Retina (tissue), 1 donor: Measurements from ENCODE around the gene SIGLEC5.
A peak's percentile ranks its signal among the peaks of the same experiment; 100 is the strongest.
"Not testable (repeated sequence)": the region's sequence is repeated elsewhere in the genome, so short reads cannot be mapped to it uniquely, and the experiment has no call there.

Source experiments
- DNase-seq: peaks from one replicate; pipeline ENCODE4 v3.0.0-alpha.2; 2016

SIGLEC5 gene, protein sequence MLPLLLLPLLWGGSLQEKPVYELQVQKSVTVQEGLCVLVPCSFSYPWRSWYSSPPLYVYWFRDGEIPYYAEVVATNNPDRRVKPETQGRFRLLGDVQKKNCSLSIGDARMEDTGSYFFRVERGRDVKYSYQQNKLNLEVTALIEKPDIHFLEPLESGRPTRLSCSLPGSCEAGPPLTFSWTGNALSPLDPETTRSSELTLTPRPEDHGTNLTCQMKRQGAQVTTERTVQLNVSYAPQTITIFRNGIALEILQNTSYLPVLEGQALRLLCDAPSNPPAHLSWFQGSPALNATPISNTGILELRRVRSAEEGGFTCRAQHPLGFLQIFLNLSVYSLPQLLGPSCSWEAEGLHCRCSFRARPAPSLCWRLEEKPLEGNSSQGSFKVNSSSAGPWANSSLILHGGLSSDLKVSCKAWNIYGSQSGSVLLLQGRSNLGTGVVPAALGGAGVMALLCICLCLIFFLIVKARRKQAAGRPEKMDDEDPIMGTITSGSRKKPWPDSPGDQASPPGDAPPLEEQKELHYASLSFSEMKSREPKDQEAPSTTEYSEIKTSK

DNA sequence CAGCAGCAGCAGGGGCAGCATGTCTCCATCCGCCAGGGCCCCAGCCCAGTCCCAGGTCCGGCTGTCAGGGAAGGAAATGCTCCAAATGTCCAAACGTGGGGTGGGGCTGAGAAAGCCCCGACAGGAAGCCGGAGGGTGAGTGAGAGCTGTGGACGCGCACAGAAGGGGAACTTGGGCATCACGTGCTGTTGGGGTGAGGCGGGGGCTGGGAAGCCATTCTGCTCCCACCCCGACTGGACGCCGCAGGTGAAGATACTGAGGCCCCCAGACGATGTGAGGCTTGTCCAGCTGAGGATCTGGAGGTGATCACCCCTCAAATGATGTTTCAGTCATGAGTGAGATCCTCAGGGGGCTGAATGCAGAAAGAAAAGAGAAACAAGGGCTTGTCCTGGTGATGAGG lies at the start of gene SIGLEC5:
SIGLEC5 (minus strand) TSS at position 87 of the 400 bp plus-strand sequence; CDS start at position 21, 66 bp downstream.
- DNase-seq, result not testable (repeated sequence)

DNA sequence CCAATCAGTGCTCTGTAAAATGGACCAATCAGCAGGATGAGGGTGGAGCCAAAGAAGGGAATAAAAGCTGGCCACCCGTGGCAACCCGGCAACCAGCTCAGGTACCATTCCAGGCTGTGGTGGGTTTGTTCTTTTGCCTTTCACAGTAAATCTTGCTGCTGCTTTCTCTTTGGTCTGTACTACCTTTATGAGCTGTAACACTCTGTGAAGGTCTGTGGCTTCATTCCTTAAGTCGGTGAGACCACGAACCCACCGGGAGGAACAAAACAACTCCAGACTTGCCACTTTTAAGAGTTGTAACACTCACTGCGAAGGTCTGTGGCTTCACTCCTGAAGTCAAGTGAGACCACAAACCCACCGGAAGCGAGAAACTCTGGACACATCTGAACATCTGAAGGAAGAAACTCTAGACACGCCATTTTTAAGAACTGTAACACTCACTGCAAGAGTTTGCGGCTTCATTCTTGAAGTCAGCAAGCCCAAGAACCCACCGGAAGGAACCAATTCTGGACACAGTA lies 46.4 kb upstream of the SIGLEC5 start:
- no peak for DNase-seq

DNA sequence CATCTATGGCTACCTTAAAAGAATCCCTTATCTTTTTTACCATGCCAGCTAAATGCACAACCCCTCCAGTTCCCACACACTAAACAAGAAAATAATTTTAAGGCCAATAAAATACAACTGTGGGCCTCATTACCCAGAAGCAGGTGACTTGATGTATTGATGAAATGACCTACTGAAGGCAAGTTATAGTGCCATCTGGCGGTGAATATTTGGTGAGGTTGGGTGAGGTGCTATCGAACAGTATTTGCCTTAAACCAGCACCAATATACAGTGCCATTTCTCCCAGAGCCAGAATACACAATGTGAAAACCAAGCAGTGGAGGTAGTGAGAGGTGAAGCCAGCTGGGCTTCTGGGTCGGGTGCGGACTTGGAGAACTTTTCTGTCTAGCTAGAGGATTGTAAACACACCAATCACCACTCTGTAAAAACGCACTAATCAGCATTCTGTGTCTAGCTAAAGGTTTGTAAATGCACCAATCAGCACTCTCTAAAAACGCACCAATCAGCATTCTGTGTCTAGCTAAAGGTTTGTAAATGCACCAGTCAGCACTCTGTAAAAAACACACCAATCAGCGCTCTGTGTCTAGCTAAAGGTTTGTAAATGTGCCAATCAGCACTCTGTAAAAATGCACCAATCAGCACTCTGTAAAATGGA lies 45.8 kb upstream of the SIGLEC5 start:
- DNase-seq, result not testable (repeated sequence)

DNA sequence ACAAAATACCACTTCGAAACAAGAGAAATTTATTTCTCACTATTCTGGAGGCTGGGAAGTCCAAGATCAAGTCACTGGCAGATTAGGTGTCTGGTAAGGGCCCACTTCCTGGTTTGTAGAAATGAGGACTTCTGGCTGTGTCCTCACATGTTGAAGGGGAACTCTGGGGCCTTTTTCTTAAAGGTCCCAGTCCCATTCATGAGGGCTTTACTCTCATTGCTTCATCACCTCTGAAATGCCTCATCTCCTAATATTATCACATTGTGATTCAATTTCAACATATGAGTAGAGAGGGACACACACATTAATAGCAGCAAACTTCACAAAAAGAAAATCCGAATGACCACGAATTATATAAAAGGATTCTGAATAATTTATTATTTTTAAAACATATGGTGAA lies 38.0 kb upstream of the SIGLEC5 start:
- DNase-seq, result no peak

DNA sequence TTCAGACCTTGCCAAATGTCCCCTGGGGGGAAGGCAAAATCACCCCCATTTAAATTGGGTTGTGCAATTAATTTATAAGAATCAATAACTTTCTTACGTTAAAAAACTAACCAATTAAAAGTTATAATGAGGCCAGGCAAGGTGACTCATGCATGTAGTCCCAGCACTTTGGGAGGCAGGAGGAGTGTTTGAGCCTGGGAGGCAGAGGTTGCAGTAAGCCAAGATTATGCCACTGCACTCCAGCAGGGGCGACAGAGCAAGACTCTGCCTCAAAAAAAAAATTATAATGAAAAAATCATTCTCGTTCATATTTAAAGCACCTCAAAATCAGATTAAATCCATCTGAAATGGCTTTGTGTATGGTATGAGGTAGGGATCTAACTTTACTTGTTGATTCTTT lies 34.8 kb upstream of the SIGLEC5 start:
- no peak for DNase-seq

DNA sequence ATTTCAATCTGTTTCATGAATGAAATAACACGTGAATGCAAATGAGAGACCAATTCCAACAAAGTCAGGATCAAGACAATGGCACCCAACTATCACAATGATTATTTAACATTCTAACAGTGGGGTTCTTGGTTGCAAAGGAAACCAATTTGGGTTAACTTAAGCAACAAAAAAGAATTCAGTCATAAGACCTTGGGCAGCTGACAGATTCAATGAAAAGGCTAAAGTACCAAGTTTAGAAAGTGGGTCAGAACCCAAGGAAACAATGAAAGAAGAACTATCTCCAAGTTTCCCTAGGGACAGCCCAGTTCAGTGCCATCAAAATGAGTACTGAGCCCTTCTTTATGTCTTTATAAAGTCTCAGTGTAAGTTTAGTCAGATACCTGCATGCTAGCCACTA lies 33.9 kb upstream of the SIGLEC5 start:
- DNase-seq, result no peak

DNA sequence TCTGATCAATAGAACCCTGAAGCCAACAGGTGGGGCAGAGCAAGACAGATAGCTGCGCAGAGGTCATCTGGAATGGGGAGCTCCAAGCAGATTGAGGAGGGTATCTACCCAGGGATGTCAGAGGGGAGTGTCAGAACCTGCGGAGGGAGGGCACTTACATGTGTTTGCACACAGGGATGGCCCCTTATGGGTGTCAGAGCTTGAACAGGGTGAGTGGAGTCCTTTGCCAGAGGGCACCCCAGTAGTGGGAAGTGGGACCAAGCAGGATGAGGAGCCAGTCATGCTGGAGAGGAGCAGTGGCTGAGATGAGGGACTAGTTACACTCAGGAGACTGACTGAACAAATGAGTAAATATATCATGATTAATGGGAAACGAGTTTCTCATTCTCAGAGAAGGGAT lies 33.4 kb upstream of the SIGLEC5 start:
- no peak for DNase-seq

DNA sequence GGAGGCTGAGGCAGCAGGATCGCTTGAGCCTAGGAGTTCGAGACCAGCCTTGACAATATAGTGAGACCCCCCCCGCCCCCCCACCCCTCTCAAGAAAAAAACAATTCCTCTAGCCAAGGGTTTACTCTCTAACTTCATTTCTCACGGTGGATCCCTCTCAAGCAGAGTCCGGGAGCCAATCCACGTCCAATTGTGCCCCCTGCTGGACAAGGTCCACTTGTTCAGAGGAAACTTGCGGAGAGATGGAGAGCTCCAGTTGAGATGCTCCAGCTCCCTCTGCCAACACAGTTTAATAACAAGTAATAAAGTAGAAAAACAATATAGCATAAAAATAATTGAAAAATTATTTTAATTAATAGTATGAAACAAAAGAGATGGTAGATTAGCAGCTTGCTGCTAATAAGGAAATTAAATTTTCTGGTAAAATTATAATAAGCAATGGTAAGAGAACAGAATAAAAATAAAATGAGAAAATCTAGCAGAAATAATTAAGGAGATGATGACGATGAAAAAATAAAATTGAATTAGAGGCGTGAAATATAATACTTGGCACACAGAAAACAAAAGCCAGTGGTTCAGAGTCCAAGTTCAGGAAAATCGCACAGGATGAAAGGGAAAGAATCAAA lies 30.9 kb upstream of the SIGLEC5 start:
- peak; percentile 67 for DNase-seq

DNA sequence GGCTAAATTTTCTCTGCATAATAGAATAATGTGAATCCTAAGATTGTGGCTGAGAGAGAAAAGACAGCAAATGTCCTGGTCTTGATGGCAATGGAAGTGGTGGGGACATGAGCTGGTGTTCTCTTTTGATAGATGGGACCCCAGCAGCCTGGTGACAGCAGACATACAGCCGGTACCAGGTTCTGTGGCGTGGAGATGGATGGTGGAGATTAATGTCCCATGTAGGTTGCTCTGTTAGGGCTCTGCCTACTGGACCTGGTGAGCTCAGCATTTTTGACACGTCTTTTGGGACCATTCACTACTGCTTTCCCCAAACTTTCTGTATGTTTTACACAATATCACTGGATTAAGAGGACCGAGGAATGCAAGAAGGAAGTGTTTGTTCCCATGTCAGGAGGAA lies 24.6 kb upstream of the SIGLEC5 start:
- DNase-seq, result no peak

DNA sequence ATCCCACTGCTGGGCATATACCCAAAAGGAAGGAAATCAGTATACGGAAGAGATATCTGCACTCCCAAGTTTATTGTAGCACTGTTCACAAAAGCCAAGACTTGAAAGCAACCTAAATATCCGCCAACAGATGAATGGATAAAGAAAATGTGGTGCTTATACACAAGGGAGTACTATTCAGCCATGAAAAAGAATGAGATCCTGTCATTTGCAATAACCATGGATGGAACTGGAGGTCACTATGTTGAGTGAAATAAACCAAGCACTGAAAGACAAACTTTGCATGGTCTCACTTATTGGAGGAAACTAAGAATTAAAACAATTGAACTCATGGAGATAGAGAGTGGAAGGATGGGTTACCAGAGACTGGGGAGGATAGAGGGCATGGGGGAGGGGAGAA lies 23.0 kb upstream of the SIGLEC5 start:
- no peak for DNase-seq

DNA sequence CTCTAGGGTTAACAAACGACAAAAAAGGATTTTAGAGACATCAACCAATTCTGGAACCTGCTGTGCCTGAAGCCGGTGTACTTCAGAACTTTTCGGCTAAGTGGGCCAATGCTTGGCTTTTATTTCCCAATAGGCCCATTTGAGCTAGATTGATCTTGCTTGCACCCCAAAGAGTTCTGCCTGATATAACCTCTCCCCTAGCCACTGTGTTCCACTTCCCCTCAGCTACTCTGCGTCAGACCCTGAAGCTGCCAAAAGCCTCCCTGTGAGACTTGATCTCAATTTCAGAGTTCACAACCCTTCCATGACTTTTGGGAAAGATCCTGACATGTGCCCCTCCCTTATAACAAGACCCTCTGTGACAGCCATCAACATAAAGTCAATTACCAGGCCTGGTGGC lies 22.1 kb upstream of the SIGLEC5 start:
- no peak for DNase-seq

DNA sequence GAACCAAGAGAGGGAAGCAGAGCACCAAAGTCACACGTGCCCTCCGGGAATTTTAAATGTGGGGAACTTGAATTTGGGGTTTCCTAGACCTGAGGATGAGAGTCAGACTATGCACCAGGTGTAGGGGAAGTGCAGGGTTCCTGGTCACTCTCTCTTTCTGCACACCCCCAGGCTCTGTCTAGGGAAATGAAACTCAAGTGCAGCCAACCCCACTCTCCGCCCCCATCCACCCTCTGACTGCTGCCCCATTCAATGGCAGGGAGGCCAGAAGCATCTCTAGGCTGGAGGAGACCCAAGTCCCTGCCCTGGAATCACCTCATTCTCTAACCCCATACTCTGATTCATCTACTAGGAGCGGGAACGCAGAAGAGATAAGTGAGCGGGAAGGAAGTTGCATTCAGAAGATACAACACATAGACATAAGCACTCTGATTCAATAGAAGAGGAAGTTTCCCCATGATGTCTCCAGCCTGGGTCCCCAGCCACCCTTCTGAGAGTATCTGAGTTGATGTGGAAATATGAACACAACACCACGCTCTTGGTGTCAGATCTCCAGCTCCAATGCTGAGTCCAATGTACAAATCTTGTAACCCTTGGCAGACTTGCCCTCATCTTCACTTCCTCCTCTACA lies 21.1 kb upstream of the SIGLEC5 start:
- no peak for DNase-seq

DNA sequence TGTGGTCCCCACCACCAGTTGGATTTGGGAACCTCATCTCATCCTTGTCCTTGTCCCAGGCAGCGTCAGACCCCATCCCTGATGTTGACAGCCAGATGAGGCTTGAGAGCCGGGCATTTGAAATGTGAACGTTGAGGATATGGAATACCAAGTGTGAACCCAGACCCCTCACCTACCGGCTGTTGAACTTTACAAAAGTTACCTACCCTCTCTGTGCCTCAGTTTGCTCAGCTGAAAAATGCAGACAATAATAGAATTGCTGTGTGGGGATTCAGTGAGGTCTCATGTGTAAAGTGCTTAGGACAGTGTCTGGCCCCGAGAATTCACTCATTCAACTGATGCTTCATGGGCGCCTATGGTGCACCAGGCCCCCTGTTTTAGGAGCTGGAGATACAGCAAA lies 17.1 kb upstream of the SIGLEC5 start:
- DNase-seq, result no peak

DNA sequence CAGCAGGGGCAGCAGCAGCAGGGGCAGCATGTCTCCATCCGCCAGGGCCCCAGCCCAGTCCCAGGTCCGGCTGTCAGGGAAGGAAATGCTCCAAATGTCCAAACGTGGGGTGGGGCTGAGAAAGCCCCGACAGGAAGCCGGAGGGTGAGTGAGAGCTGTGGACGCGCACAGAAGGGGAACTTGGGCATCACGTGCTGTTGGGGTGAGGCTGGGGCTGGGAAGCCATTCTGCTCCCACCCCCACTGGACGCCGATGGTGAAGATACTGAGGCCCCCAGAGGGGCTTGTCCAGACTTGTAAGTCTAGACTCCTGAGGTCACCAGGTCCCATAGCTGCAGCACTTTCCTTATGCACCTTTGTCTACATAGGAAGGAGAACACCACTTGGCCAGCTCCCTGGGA lies 16.5 kb upstream of the SIGLEC5 start, which contains the start of gene SIGLEC14:
SIGLEC14 (minus strand) TSS at position 96 of the 400 bp plus-strand sequence; CDS start at position 30, 66 bp downstream.
- DNase-seq, result not testable (repeated sequence)

DNA sequence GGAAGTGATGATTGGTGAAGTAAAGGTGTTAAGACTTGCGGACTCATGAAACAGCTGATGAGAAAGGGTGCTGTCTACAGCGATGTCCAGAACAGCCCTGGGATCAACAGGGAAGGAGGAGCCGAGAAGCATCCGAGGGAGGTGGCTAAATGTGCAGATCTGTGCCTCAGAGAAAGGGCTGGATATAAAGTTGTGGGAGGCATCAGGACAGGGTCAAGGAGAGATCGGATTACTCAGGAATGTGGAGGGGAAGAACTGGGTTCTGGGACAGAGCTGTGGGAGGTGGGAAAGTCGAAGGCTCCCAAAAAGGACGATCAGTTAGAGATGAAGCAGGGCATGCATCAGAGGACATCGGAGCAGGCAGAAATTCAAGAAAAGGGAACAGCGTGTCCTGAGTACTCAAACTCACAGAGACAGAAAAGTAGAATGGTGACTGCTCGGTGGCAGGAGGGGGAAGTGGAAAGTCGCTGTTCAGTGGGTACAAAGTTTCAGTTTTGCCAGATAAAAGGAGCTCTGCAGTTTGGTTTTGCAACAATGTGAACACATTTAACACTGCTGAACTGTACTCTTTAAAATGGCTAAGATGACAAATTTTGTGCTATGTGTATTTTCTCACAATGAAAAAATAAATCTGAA lies 14.6 kb upstream of the SIGLEC5 start:
- DNase-seq, result no peak

DNA sequence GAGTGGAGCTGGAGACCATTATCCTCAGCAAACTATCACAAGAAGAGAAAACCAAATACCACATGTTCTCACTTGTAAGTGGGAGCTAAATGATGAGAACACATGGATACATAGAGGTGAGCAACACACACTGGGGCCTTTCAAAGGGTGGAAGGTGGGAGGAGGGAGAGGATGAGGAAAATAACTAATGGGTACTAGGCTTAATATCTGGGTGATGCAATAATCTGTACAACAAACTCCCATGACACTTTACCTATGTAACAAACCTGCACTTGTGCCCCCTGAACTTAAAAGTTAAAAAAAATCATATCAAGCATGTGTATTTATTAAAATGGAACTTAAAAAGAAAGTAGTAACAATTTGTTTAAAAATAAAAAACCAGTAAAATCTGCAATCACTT lies 11.4 kb upstream of the SIGLEC5 start:
- DNase-seq, result no peak

DNA sequence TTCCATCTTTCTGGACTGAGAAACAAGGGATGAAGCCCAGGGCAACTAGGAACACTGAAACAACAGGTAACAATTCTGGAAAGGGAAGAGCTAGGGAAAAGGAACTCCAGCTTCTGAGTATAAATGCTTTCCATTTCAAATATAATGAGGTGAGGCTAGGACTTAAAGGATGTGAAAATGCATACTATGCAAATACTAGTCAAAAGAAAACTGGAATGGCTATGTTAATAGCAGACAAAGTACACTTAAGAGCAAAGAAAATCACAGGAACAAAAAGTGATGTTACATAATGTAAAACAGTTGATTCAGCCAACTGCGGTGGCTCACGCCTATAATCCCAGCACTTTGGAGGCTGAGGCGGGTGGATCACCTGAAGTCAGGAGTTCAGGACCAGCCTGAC lies 10.2 kb upstream of the SIGLEC5 start:
- DNase-seq, result no peak

DNA sequence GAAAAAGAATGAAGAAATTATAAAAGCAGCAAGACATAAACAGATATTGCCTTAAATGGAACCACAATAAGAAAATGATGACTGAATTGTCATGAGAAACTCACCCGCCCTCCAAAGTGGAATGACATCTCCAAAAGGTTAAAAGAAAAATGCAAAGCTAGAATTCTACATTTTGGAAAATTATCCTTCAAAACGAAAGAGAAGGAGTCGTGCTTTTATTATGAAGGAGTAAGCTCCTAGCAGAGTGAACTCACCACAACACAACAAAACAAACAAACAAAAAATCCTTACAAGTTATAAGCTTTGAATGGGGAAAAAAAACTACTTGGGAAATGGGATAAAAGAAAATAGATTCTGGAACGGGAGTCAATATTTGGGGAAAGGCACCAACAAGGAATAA lies 9.7 kb upstream of the SIGLEC5 start:
- DNase-seq, result no peak

DNA sequence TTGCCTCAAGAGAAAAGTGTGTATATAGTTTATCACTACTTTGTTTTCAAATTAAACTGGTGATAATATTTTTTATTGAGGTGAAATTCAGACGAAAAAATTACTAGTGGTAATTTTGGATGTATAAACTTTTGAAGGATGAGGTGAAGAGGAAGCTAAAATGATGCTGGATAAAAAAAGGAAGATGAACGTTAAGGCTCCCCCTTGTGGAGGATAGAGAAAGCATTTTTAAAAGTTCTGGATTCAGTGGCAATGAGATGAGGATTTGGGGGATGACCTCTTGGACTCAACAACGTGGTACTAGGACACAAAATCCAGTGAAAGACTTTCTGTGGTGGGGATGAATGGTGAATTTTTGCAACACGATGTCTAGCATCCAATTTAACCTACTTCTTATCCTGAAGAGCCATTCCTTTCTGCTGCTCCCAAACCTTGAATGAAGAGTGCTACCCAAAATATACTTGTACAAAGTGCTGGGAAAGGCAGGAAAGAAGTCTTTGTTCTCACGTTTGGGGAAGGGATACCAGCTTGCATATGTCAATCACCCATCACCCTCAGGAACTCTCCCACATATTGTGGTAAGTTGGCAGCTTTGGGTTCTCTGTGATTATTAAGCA lies 7.3 kb upstream of the SIGLEC5 start:
- DNase-seq, result no peak

DNA sequence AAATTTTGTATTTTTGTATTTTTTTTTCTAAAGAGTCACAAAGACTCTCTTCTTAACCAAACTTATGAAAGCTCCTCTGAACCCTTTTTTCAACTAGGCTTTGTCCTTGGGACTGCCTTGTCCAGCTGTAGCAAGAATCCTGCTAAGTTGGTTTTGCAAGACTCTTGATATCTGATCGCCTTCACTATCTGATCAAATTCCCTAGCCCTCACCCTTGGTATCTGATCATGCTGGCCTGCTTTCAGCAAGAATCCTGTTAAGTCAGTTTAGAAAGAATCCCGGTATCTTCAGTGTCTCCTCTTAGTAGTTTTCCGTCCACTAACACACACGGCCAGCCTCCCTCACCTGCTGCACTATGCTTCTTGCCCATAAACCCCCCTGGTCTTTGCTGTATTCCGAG lies 1.9 kb upstream of the SIGLEC5 start:
- no peak for DNase-seq

DNA sequence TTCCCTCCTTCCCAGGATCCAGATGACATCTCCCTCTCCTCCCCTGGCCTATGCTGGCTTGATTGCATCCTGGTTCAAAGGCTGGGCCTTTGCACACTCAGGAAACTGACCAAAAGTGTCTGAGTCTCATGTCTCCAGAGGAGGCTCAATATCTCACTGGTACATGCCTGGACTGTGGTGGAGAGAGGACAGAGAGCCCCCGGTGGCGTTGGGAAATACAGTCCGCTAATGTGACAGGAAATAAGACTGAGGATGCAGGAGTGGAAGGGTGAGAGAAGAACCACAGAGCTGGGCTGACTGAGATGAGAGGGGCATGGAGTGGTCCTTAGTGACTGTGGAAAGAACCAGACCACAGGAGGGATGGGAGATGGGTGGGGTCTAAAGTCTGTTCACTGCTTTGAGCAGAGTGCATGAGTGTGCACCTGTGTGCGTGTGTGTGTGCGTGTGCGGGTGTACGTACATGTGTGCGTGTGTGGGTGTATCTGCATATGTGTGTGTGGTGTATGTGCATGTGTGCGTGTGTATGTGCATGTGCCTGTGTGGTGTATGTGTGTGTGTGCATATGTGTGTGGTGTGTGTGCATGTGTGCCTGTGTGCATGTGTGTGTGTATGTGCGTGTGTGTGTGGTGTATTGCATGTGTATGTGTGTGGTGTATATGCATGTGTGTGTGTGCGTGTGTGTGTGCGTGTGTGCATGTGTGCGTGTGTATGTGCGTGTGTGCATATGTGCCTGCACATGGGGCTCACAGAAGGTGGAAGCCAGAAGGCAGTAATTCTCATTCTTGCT lies 1.9 kb downstream of the SIGLEC5 start:
- no peak for DNase-seq
